ENCODE data around the gene C22orf39. TPM values are rescaled to one million over a fixed set of nuclear protein-coding genes. Genes with fewer than 3 reads are reported as not detected.

Gene C22orf39
- total RNA-seq, 1 experiment from 2014 or later = 28.4 TPM

GRCh38 chr22:19471572-19471971 lies 24.1 kb upstream of the C22orf39 start:
- no peak overlapping the region for H3K27ac ChIP-seq (ENCODE audit: low read depth, low read length, poor library complexity, severe bottlenecking)
- no TSS peak for BruUV-seq (replicated peaks)
- no peaks in the 10 kb centered on the region for H3K9me3 ChIP-seq (ENCODE audit: low read depth, low read length, poor library complexity, severe bottlenecking)
- no peak for DNase-seq (ENCODE audit: low spot score)
- ChIA-PET POLR2A (ENCODE audit: low non-redundant PET) (no interaction called here), CTCF (no interaction called here)
- TF ChIP-seq CTCF (conservative IDR thresholded peaks at IDR 0.05; ENCODE audit: low read depth, low read length) (no peak), EZH2 (IDR thresholded peaks at IDR 0.05; ENCODE audit: borderline replicate concordance, low read depth, low read length, poor library complexity, severe bottlenecking) (no peak)
- no peak overlapping the region for H3K4me3 ChIP-seq (ENCODE audit: low read depth, low read length, poor library complexity, severe bottlenecking)
- no peaks in the 10 kb centered on the region for H3K27me3 ChIP-seq (replicated peaks; ENCODE audit: insufficient read depth, low read depth, low read length, poor library complexity)
- peaks cover 72% of the 10 kb centered on the region for H3K36me3 ChIP-seq (ENCODE audit: insufficient read depth, low read length, poor library complexity, severe bottlenecking)
- H3K4me1 ChIP-seq (ENCODE audit: insufficient read depth, low read length, poor library complexity, severe bottlenecking) = no peaks in the 10 kb centered on the region
- intact Hi-C loops (cut with micrococcal nuclease; ENCODE audit: unreplicated experiment) = no loop called here

DNA sequence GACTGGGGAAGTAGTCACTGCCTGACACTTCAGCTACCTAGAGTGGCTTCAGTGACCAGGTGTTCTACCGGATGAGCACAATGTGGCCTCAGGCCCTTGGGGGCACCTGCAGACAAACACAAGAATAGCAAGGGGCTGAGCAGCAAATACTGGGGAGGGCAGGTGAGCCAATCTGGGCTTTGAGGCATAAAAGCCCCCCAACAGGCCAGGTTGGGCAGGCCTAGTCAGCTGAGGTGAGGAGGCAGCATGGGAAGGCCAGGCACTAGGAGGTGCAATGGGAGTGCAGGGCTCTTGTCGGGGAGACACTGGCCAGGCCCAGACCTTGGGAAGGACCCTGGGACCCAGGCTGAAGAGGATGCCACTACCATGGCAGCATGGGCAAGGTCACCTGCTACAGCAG lies 22.5 kb upstream of the C22orf39 start:
- no peak for TF ChIP-seq EZH2 (IDR thresholded peaks at IDR 0.05; ENCODE audit: borderline replicate concordance, low read depth, low read length, poor library complexity, severe bottlenecking)
- TF ChIP-seq CTCF (conservative IDR thresholded peaks at IDR 0.05; ENCODE audit: low read depth, low read length) = no peak
- peaks cover 88% of the 10 kb centered on the region for H3K36me3 ChIP-seq (ENCODE audit: insufficient read depth, low read length, poor library complexity, severe bottlenecking)
- DNase-seq (ENCODE audit: low spot score) = no peak
- BruUV-seq (replicated peaks) = no TSS peak
- H3K4me1 ChIP-seq (ENCODE audit: insufficient read depth, low read length, poor library complexity, severe bottlenecking) = no peaks in the 10 kb centered on the region
- no peak overlapping the region for H3K27ac ChIP-seq (ENCODE audit: low read depth, low read length, poor library complexity, severe bottlenecking)
- H3K4me3 ChIP-seq (ENCODE audit: low read depth, low read length, poor library complexity, severe bottlenecking) = no peak overlapping the region
- H3K9me3 ChIP-seq (ENCODE audit: low read depth, low read length, poor library complexity, severe bottlenecking) = no peaks in the 10 kb centered on the region
- ChIA-PET POLR2A (ENCODE audit: low non-redundant PET) (no interaction called here), CTCF (no interaction called here)
- H3K27me3 ChIP-seq (replicated peaks; ENCODE audit: insufficient read depth, low read depth, low read length, poor library complexity) = no peaks in the 10 kb centered on the region
- intact Hi-C loops (cut with micrococcal nuclease; ENCODE audit: unreplicated experiment) = no loop called here

DNA sequence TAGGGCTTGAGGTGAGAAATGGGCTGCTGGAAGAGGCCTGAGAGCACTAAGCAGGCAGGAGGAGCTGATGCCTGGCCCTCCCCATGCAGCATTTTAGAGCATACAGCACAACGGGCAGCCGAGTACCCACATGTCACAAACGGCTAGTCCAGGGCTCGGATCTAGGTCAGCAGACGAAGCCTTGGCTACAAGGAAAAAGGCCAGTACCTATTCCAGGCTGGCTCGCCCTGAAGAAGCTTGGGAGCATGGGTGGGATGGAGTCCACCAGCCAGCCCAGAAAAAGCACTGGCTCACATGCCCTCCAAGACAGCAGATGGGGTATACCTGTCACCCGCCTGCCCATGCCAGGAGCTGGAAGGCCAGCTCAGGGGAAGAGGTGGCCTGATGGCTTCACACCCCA lies 21.9 kb upstream of the C22orf39 start:
- ChIA-PET CTCF (no interaction called here), POLR2A (ENCODE audit: low non-redundant PET) (no interaction called here)
- no peak for TF ChIP-seq CTCF (conservative IDR thresholded peaks at IDR 0.05; ENCODE audit: low read depth, low read length)
- TF ChIP-seq EZH2 (IDR thresholded peaks at IDR 0.05; ENCODE audit: borderline replicate concordance, low read depth, low read length, poor library complexity, severe bottlenecking) = no peak
- H3K27me3 ChIP-seq (replicated peaks; ENCODE audit: insufficient read depth, low read depth, low read length, poor library complexity) = no peaks in the 10 kb centered on the region
- intact Hi-C loops (cut with micrococcal nuclease; ENCODE audit: unreplicated experiment) = no loop called here
- H3K36me3 ChIP-seq (ENCODE audit: insufficient read depth, low read length, poor library complexity, severe bottlenecking) = peaks cover 89% of the 10 kb centered on the region
- H3K4me3 ChIP-seq (ENCODE audit: low read depth, low read length, poor library complexity, severe bottlenecking) = no peak overlapping the region
- no peak overlapping the region for H3K27ac ChIP-seq (ENCODE audit: low read depth, low read length, poor library complexity, severe bottlenecking)
- H3K4me1 ChIP-seq (ENCODE audit: insufficient read depth, low read length, poor library complexity, severe bottlenecking) = no peaks in the 10 kb centered on the region
- H3K9me3 ChIP-seq (ENCODE audit: low read depth, low read length, poor library complexity, severe bottlenecking) = no peaks in the 10 kb centered on the region
- no peak for DNase-seq (ENCODE audit: low spot score)
- no TSS peak for BruUV-seq (replicated peaks)

All from A673 (cell line).